NCI-H446 treated with DMSO at 0.1 percent for 48 hours (cell line): Measurements from ENCODE around the gene OR7G3.

ENCODE experiments used
- DNase-seq: peaks from one replicate; lab custom pipeline; 2025; lab: John Stamatoyannopoulos, UW

OR7G3 gene

GRCh38 chr19:9126900-9127405 is at the start of gene OR7G3:
TSS of gene OR7G3 (minus strand) at chr19:9126950. CDS start at chr19:9126950, 0 bp downstream.
- no peak for DNase-seq

GRCh38 chr19:9175326-9175725 is 48.6 kb upstream of the OR7G3 start:
- no peak for DNase-seq

- DNase-seq: no peak
Observed at GRCh38 chr19:9171393-9171991, 44.7 kb upstream of the OR7G3 start.

GRCh38 chr19:9166846-9167245 is 40.1 kb upstream of the OR7G3 start:
- no peak for DNase-seq

GRCh38 chr19:9165261-9165660 is 38.5 kb upstream of the OR7G3 start:
- no peak for DNase-seq

- DNase-seq: no peak
Observed at GRCh38 chr19:9161427-9161826, 34.7 kb upstream of the OR7G3 start.

- DNase-seq: no peak
Observed at GRCh38 chr19:9159891-9160290, 33.1 kb upstream of the OR7G3 start.

- DNase-seq: no peak
Observed at GRCh38 chr19:9156304-9156703, 29.6 kb upstream of the OR7G3 start.

GRCh38 chr19:9155591-9155990 is 28.8 kb upstream of the OR7G3 start:
- DNase-seq: no peak

- DNase-seq: no peak
Observed at GRCh38 chr19:9151367-9151766, 24.6 kb upstream of the OR7G3 start.

GRCh38 chr19:9150650-9151049 is 23.9 kb upstream of the OR7G3 start:
- DNase-seq: no peak

GRCh38 chr19:9149997-9150396 is 23.2 kb upstream of the OR7G3 start:
- DNase-seq: no peak

- no peak for DNase-seq
Observed at GRCh38 chr19:9148697-9149096, 21.9 kb upstream of the OR7G3 start.

- DNase-seq: no peak
Observed at GRCh38 chr19:9146882-9147281, 20.1 kb upstream of the OR7G3 start.

GRCh38 chr19:9144920-9145319 is 18.2 kb upstream of the OR7G3 start:
- DNase-seq: no peak

- peak; percentile 85 for DNase-seq
Observed at GRCh38 chr19:9140159-9140874, 13.6 kb upstream of the OR7G3 start, which contains the start of gene ZNF317. TSS of gene ZNF317 (plus strand) at chr19:9140397. CDS start at chr19:9156017, 15,620 bp downstream.

GRCh38 chr19:9139609-9140158 is 12.9 kb upstream of the OR7G3 start:
- no peak for DNase-seq

GRCh38 chr19:9132422-9132821 is 5.7 kb upstream of the OR7G3 start:
- DNase-seq: no peak

- no peak for DNase-seq
Observed at GRCh38 chr19:9130965-9131364, 4.2 kb upstream of the OR7G3 start.

- no peak for DNase-seq
Observed at GRCh38 chr19:9128171-9128570, 1.4 kb upstream of the OR7G3 start.

- no peak for DNase-seq
Observed at GRCh38 chr19:9116547-9116946, 10.2 kb downstream of the OR7G3 start.

- DNase-seq: no peak
Observed at GRCh38 chr19:9115307-9115813, 11.4 kb downstream of the OR7G3 start, which contains the start of gene OR7G1. TSS of gene OR7G1 (minus strand) at chr19:9115763. CDS start at chr19:9115763, 0 bp downstream.

- DNase-seq: no peak
Observed at GRCh38 chr19:9109959-9110358, 16.8 kb downstream of the OR7G3 start.
